HG03103 (cell line): ENCODE data around the gene GPR141.
A peak's percentile ranks its signal among the peaks of the same experiment; 100 is the strongest.

Experiments used
- ATAC-seq: cut with Tn5 transposase; IDR thresholded peaks from one replicate; pipeline ENCODE4 v1.9.1; 2021; ENCODE audit warnings: low read depth; ENCODE audit not compliant: unreplicated experiment

The GPR141 gene

GRCh38 chr7:37683246-37684120 is at the start of gene GPR141:
TSS of gene GPR141 (plus strand) at chr7:37683766. CDS start at chr7:37740394, 56,628 bp downstream.
- peak; percentile 90 for ATAC-seq

- ATAC-seq, result no peak
Observed at GRCh38 chr7:37635346-37635745, 48.2 kb upstream of the GPR141 start.

- no peak for ATAC-seq
Observed at GRCh38 chr7:37642028-37642540, 41.5 kb upstream of the GPR141 start.

- ATAC-seq, result no peak
Observed at GRCh38 chr7:37643876-37644275, 39.7 kb upstream of the GPR141 start.

GRCh38 chr7:37645282-37646050 is 38.1 kb upstream of the GPR141 start:
- ATAC-seq, result no peak

- ATAC-seq, result peak; percentile 85
Observed at GRCh38 chr7:37656913-37657530, 26.5 kb upstream of the GPR141 start.

GRCh38 chr7:37657816-37658215 is 25.8 kb upstream of the GPR141 start:
- no peak for ATAC-seq

GRCh38 chr7:37659971-37660565 is 23.5 kb upstream of the GPR141 start:
- ATAC-seq, result no peak

- ATAC-seq, result no peak
Observed at GRCh38 chr7:37660614-37661013, 23.0 kb upstream of the GPR141 start.

GRCh38 chr7:37663693-37664092 is 19.9 kb upstream of the GPR141 start:
- no peak for ATAC-seq

GRCh38 chr7:37665352-37666022 is 18.1 kb upstream of the GPR141 start:
- ATAC-seq, result no peak

- no peak for ATAC-seq
Observed at GRCh38 chr7:37666026-37666799, 17.4 kb upstream of the GPR141 start.

GRCh38 chr7:37669818-37670217 is 13.7 kb upstream of the GPR141 start:
- no peak for ATAC-seq

GRCh38 chr7:37670436-37670835 is 13.1 kb upstream of the GPR141 start:
- ATAC-seq, result no peak

- no peak for ATAC-seq
Observed at GRCh38 chr7:37671876-37672275, 11.7 kb upstream of the GPR141 start.

- ATAC-seq, result no peak
Observed at GRCh38 chr7:37672926-37673325, 10.6 kb upstream of the GPR141 start.

- no peak for ATAC-seq
Observed at GRCh38 chr7:37673523-37673922, 10.0 kb upstream of the GPR141 start.

GRCh38 chr7:37674531-37674930 is 9.0 kb upstream of the GPR141 start:
- no peak for ATAC-seq

- no peak for ATAC-seq
Observed at GRCh38 chr7:37675749-37676148, 7.8 kb upstream of the GPR141 start.
